Measurements from ENCODE around the gene TMEM40.

The TMEM40 gene

DNA sequence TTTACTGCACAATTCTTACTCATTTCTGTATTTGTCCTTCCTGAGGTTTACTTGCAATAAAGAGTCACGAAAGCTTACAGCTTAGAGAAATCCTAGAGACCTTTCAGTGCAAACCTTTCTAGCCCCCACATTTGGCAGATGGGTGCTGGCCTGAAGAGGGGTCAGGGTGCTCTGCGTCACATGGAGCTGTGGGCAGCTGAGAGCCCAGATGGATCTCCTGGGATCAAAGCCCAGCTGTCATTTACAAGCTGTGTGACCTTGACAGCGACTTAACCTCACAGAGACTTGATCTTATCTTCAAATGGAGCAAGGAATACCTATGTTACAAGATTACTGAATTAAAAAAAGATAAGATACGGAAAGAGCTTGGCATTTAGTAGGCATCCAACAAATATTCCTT, 71.1 kb downstream of the TMEM40 start:
- H4K8ac ChIP-seq (ENCODE audit: low read depth, low read length), result no peak overlapping the region
- H3K23ac ChIP-seq (ENCODE audit: low read depth, low read length, poor library complexity), result no peak overlapping the region
- no peak overlapping the region for H2BK12ac ChIP-seq (ENCODE audit: low read length)
- H3K9me3 ChIP-seq (replicated peaks in 1 of 2; ENCODE audit: control insufficient read depth in 2 of 2, insufficient read depth in 1 of 2, low read depth in 1 of 2, low read length in 2 of 2), result no peaks in the 10 kb centered on the region
- no peak overlapping the region for H3K27ac ChIP-seq (replicated peaks; ENCODE audit: low read length)
- H3K9ac ChIP-seq (ENCODE audit: low read depth, low read length, poor library complexity), result no peak overlapping the region
- WGBS, 2 donors (ENCODE audit: extremely low coverage in 2 of 2, insufficient read length in 2 of 2, insufficient replicate concordance in 1 of 2), result no CpG with 5 or more reads among the region's 4 CpGs
- no peak overlapping the region for H2AFZ ChIP-seq (ENCODE audit: low read length)
- H3K79me1 ChIP-seq (ENCODE audit: low read depth, low read length), result no peaks in the 10 kb centered on the region
- H2BK120ac ChIP-seq (ENCODE audit: low read depth, low read length), result no peak overlapping the region
- H2BK15ac ChIP-seq (ENCODE audit: low read length), result no peak overlapping the region
- no peak overlapping the region for H3K18ac ChIP-seq (ENCODE audit: low read length)
- no peak overlapping the region for H3K4me3 ChIP-seq (ENCODE audit: low read length in 2 of 2)
- H3K14ac ChIP-seq (ENCODE audit: low read length), result no peak overlapping the region
- no peak for DNase-seq (ENCODE audit: low spot score)
- H3K4ac ChIP-seq (ENCODE audit: low read length), result no peak overlapping the region
- H4K91ac ChIP-seq (ENCODE audit: low read depth, low read length, poor library complexity), result no peak overlapping the region
- H3K4me1 ChIP-seq (ENCODE audit: control insufficient read depth in 2 of 2, insufficient read depth in 1 of 2, low read depth in 1 of 2, low read length in 2 of 2), result no peaks in the 10 kb centered on the region
- no peaks in the 10 kb centered on the region for H3K27me3 ChIP-seq (ENCODE audit: control insufficient read depth in 3 of 3, insufficient read depth in 3 of 3, low read depth in 1 of 3, low read length in 3 of 3)
- no peak overlapping the region for H2BK5ac ChIP-seq (ENCODE audit: low read length)
- H2AK5ac ChIP-seq (ENCODE audit: low read depth, low read length), result no peak overlapping the region
- no peaks in the 10 kb centered on the region for H3K36me3 ChIP-seq (replicated peaks in 1 of 2; ENCODE audit: control insufficient read depth in 2 of 2, insufficient read depth in 2 of 2, low read length in 2 of 2)
- H3K4me2 ChIP-seq (ENCODE audit: insufficient read depth, low read length, poor library complexity, severe bottlenecking), result no peak overlapping the region

DNA sequence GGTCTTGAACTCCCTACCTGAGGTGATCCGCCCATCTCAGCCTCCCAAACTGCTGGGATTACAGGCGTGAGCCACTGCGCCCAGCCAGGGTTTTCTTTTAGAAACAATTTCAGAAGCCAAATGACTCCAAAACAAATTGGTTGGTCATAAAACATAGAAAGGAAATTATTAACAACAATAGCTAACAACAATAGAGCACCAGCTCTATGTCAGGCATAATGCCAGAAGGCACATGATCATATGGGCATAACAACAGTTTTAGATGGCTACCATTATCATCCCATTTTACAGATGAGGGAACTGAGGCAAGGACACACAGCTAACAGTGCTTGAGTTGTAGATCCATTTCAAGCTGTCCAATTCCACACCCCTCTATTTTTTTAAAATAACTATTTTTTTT, 73.0 kb downstream of the TMEM40 start:
- Histone ChIP-seq H3K23ac (ENCODE audit: low read depth, low read length, poor library complexity) (no peak overlapping the region), H2BK15ac (ENCODE audit: low read length) (no peak overlapping the region), H3K27me3 (ENCODE audit: control insufficient read depth in 3 of 3, insufficient read depth in 3 of 3, low read depth in 1 of 3, low read length in 3 of 3) (no peaks in the 10 kb centered on the region), H3K14ac (ENCODE audit: low read length) (no peak overlapping the region), H3K9ac (ENCODE audit: low read depth, low read length, poor library complexity) (no peak overlapping the region), H3K79me1 (ENCODE audit: low read depth, low read length) (no peaks in the 10 kb centered on the region), H2AK5ac (ENCODE audit: low read depth, low read length) (no peak overlapping the region), H3K36me3 (replicated peaks in 1 of 2; ENCODE audit: control insufficient read depth in 2 of 2, insufficient read depth in 2 of 2, low read length in 2 of 2) (no peaks in the 10 kb centered on the region), H3K9me3 (replicated peaks in 1 of 2; ENCODE audit: control insufficient read depth in 2 of 2, insufficient read depth in 1 of 2, low read depth in 1 of 2, low read length in 2 of 2) (no peaks in the 10 kb centered on the region), H2AFZ (ENCODE audit: low read length) (no peak overlapping the region), H2BK5ac (ENCODE audit: low read length) (no peak overlapping the region), H2BK12ac (ENCODE audit: low read length) (no peak overlapping the region), H3K4me1 (ENCODE audit: control insufficient read depth in 2 of 2, insufficient read depth in 1 of 2, low read depth in 1 of 2, low read length in 2 of 2) (no peaks in the 10 kb centered on the region), H4K91ac (ENCODE audit: low read depth, low read length, poor library complexity) (no peak overlapping the region), H3K18ac (ENCODE audit: low read length) (no peak overlapping the region), H3K4me3 (ENCODE audit: low read length in 2 of 2) (no peak overlapping the region), H3K4ac (ENCODE audit: low read length) (no peak overlapping the region), H3K27ac (replicated peaks; ENCODE audit: low read length) (no peak overlapping the region), H2BK120ac (ENCODE audit: low read depth, low read length) (no peak overlapping the region), H3K4me2 (ENCODE audit: insufficient read depth, low read length, poor library complexity, severe bottlenecking) (no peak overlapping the region), H4K8ac (ENCODE audit: low read depth, low read length) (no peak overlapping the region)
- no peak for DNase-seq (ENCODE audit: low spot score)
- WGBS, 2 donors (ENCODE audit: extremely low coverage in 2 of 2, insufficient read length in 2 of 2, insufficient replicate concordance in 1 of 2), result no CpG with 5 or more reads among the region's 3 CpGs
